Transverse colon (tissue), 4 donors: ENCODE data around the gene OR4B1. TPM values are rescaled to one million over a fixed set of nuclear protein-coding genes. Genes with fewer than 3 reads are reported as not detected.

Experiments
- DNase-seq: peaks from one replicate; pipeline ENCODE4 v3.0.0-alpha.2; 2019
- H3K27ac ChIP-seq, 4 donors: fragments of 200-600 bp; sonication (generic); 2 replicates each; pipeline ENCODE4 v1.5.1; 2016 to 2018; ENCODE audit warnings: inconsistent platforms in 4 of 4
- H3K27me3 ChIP-seq: fragments of 200-600 bp; sonication (generic); 2 replicates; pipeline ENCODE4 v1.5.1; 2017; ENCODE audit warnings: inconsistent platforms
- H3K36me3 ChIP-seq, 4 donors: fragments of 200-600 bp; sonication (generic); 2 replicates each; pipeline ENCODE4 v1.5.1; 2017 to 2019; ENCODE audit warnings: inconsistent platforms in 4 of 4
- H3K4me1 ChIP-seq, 4 donors: fragments of 200-600 bp; sonication (generic); 2 replicates each; pipeline ENCODE4 v1.5.1; 2017 to 2020; ENCODE audit warnings: inconsistent platforms in 4 of 4
- H3K4me3 ChIP-seq, 4 donors: fragments of 200-600 bp; sonication (generic); 1 replicate in 1 of 4; 2 replicates in 3 of 4; pipeline versions ENCODE4 v1.5.1 to v1.6.1; 2017 to 2019; ENCODE audit warnings: inconsistent platforms in 4 of 4
- H3K9me3 ChIP-seq, 2 donors: fragments of 200-600 bp; sonication (generic); 2 replicates each; pipeline ENCODE4 v1.5.1; 2017 to 2019; ENCODE audit warnings: inconsistent platforms in 2 of 2
- CTCF ChIP-seq, 5 experiments: fragments of 200-600 bp in 3 of 5; fragments of 450-650 bp in 2 of 5; sonication (generic) in 3 of 5; IDR thresholded peaks; 1 replicate in 2 of 5; 2 replicates in 3 of 5; pipeline ENCODE4 v1.5.1; 2016 to 2017; ENCODE audit warnings: antibody characterized with exemption in 5 of 5, inconsistent platforms in 3 of 5, mild to moderate bottlenecking in 2 of 5, moderate library complexity in 1 of 5
- EP300 ChIP-seq: sonication (generic); formaldehyde crosslinking; IDR thresholded peaks from one replicate; pipeline ENCODE4 v1.6.1; 2017; ENCODE audit warnings: antibody characterized with exemption, low read depth
- POLR2A ChIP-seq: fragments of 450-650 bp; IDR thresholded peaks from one replicate; pipeline ENCODE4 v1.6.1; 2016; ENCODE audit warnings: antibody characterized with exemption, mild to moderate bottlenecking, moderate library complexity
- POLR2AphosphoS5 ChIP-seq, 3 donors: sonication (generic); formaldehyde crosslinking; IDR thresholded peaks; one replicate each; pipeline ENCODE4 v1.6.1; 2016; ENCODE audit warnings: antibody characterized with exemption in 3 of 3
- WGBS, 2 donors: methylation state at CpG; one replicate each; pipeline ENCODE4 v1.1.5; 2018; ENCODE audit warnings: low coverage in 1 of 2; 5-methylcytosine and 5-hydroxymethylcytosine counted together
- in situ Hi-C, 4 donors: fragments of 200-750 bp; cut with MboI; loops; one replicate each; pipeline versions ENCODE4 v1.15.0 to v1.15.1; 2017; ENCODE audit warnings: low sequenced_read_pairs in 3 of 4, low pct_ligation_motif_present in 1 of 4, low pct_unique_long_range_greater_than_20kb in 1 of 4
- intact Hi-C: fragments of 100-400 bp; cut with DNase I; formaldehyde crosslinking; loops from one replicate; pipeline ENCODE4 v1.15.1; 2023; ENCODE audit warnings: low total_unique reads
- total RNA-seq, 4 donors: library from RNA; depleted of rRNA; stranded (reverse); fragments of >200 nt; gene quantifications; one replicate each; pipeline ENCODE4 v1.1.0, GENCODE V29; 2016

Gene OR4B1
- total RNA-seq, 4 donors from 2014 or later: not detected

GRCh38 chr11:48242501-48242900, 25.9 kb downstream of the OR4B1 start:
- WGBS, 2 donors: 73 to 100% methylated on average over 1 to 3 of the region's 3 CpGs
- Histone ChIP-seq H3K9me3 (no peaks in the 10 kb centered on the region), H3K27ac (no peak overlapping the region), H3K4me3 (no peak overlapping the region), H3K4me1 (no peaks in the 10 kb centered on the region), H3K27me3 (no peaks in the 10 kb centered on the region), H3K36me3 (no peaks in the 10 kb centered on the region)
- DNase-seq: no peak
- intact Hi-C loops (no loop called here), in situ Hi-C loops (no loop called here)
- TF ChIP-seq EP300 (no peak), CTCF (IDR thresholded peaks at IDR 0.05) (no peak), POLR2A (no peak), POLR2AphosphoS5 (IDR thresholded peaks at IDR 0.05) (no peak)

GRCh38 chr11:48244804-48245203, 28.2 kb downstream of the OR4B1 start, which contains the start of gene OR4X2:
TSS of gene OR4X2 (plus strand) at chr11:48245104. CDS start at chr11:48245104, 0 bp downstream.
- Histone ChIP-seq H3K27me3 (no peaks in the 10 kb centered on the region), H3K9me3 (peaks cover 14% of the 10 kb centered on the region in 2 donors), H3K4me1 (no peaks in the 10 kb centered on the region), H3K4me3 (no peak within 1 kb of the TSS), H3K27ac (no peak within 1 kb of the TSS), H3K36me3 (no peaks in the 10 kb centered on the region)
- in situ Hi-C loops (no loop called here), intact Hi-C loops (no loop called here)
- TF ChIP-seq POLR2A (no peak), POLR2AphosphoS5 (IDR thresholded peaks at IDR 0.05) (no peak), CTCF (IDR thresholded peaks at IDR 0.05) (no peak), EP300 (no peak)
- no peak for DNase-seq

- no peaks in the 10 kb centered on the region for H3K36me3 ChIP-seq
- 92 to 100% methylated on average over 1 of the region's 1 CpG for WGBS, 2 donors
- no peak for DNase-seq
- in situ Hi-C loops: no loop called here
- H3K9me3 ChIP-seq: peaks cover 14% of the 10 kb centered on the region in 2 donors
- no peak overlapping the region for H3K4me3 ChIP-seq
- no peaks in the 10 kb centered on the region for H3K4me1 ChIP-seq
- intact Hi-C loops: no loop called here
- TF ChIP-seq POLR2AphosphoS5 (IDR thresholded peaks at IDR 0.05): no peak
- H3K27ac ChIP-seq: no peak overlapping the region
- no peaks in the 10 kb centered on the region for H3K27me3 ChIP-seq
Observed at GRCh38 chr11:48248902-48249301, 32.3 kb downstream of the OR4B1 start.

- H3K27me3 ChIP-seq: no peaks in the 10 kb centered on the region
- WGBS, 2 donors: 72 to 80% methylated on average over 1 to 2 of the region's 2 CpGs
- intact Hi-C loops: no loop called here
- no peaks in the 10 kb centered on the region for H3K36me3 ChIP-seq
- in situ Hi-C loops: no loop called here
- no peak for TF ChIP-seq POLR2AphosphoS5 (IDR thresholded peaks at IDR 0.05)
- no peak for TF ChIP-seq POLR2A
- no peak for TF ChIP-seq CTCF (IDR thresholded peaks at IDR 0.05)
- TF ChIP-seq EP300: no peak
- H3K27ac ChIP-seq: no peak overlapping the region
- DNase-seq: no peak
- H3K4me1 ChIP-seq: no peaks in the 10 kb centered on the region
- H3K9me3 ChIP-seq: no peaks in the 10 kb centered on the region
- no peak overlapping the region for H3K4me3 ChIP-seq
Observed at GRCh38 chr11:48261600-48261999, 45.0 kb downstream of the OR4B1 start.

- Histone ChIP-seq H3K27ac (no peak within 1 kb of the TSS), H3K36me3 (no peaks in the 10 kb centered on the region), H3K4me3 (no peak within 1 kb of the TSS), H3K9me3 (no peaks in the 10 kb centered on the region), H3K27me3 (no peaks in the 10 kb centered on the region), H3K4me1 (no peaks in the 10 kb centered on the region)
- no peak for DNase-seq
- intact Hi-C loops: no loop called here
- in situ Hi-C loops: no loop called here
- WGBS, 2 donors: 13 to 25% methylated on average over 2 to 3 of the region's 3 CpGs
- TF ChIP-seq EP300 (no peak), POLR2AphosphoS5 (IDR thresholded peaks at IDR 0.05) (no peak), CTCF (IDR thresholded peaks at IDR 0.05) (no peak), POLR2A (no peak)
Observed at GRCh38 chr11:48263423-48263911, 46.9 kb downstream of the OR4B1 start, which contains the start of gene OR4X1. TSS of gene OR4X1 (plus strand) at chr11:48263861. CDS start at chr11:48263861, 0 bp downstream.
